HepG2 (cell line): ENCODE results near the gene GNA12. TPM values are rescaled to one million over a fixed set of nuclear protein-coding genes. Genes with fewer than 3 reads are reported as not detected.

Experiments
- ASH2L ChIP-seq: fragments of 300-600, 200-600 bp; sonication (generic); IDR thresholded peaks from 2 replicates; pipeline ENCODE4 v1.7.0; 2017; ENCODE audit warnings: low read depth, mild to moderate bottlenecking, moderate library complexity, mixed read lengths, low read length; ENCODE audit not compliant: insufficient read length
- GMEB2 ChIP-seq: IDR thresholded peaks from 2 replicates; pipeline ENCODE4 v1.6.1; 2016; ENCODE audit warnings: missing biosample characterization, missing genetic modification reagents, low read depth
- HMGXB4 ChIP-seq, 2 experiments: sonication (generic) in 1 of 2; formaldehyde crosslinking in 1 of 2; IDR thresholded peaks; 2 replicates each; pipeline versions ENCODE4 v1.4.0 to v1.6.1; 2018 to 2020; ENCODE audit warnings: missing genetic modification reagents in 2 of 2, borderline replicate concordance in 1 of 2, low read depth in 1 of 2, mild to moderate bottlenecking in 1 of 2, missing biosample characterization in 1 of 2
- KDM5A ChIP-seq: fragments of 200-600 bp; sonication (generic); IDR thresholded peaks from 2 replicates; pipeline ENCODE4 v1.7.0; 2018; ENCODE audit warnings: antibody characterized with exemption, mild to moderate bottlenecking, low read length, borderline replicate concordance
- PBX3 ChIP-seq: sonication (generic); formaldehyde crosslinking; IDR thresholded peaks from 2 replicates; pipeline ENCODE4 v1.8.1; 2023; ENCODE audit warnings: missing genetic modification reagents, inconsistent platforms, borderline replicate concordance
- TRIM22 ChIP-seq: fragments of 450-650 bp; IDR thresholded peaks from 2 replicates; pipeline ENCODE4 v1.6.1; 2017
- ZC3H4 ChIP-seq: sonication (generic); formaldehyde crosslinking; IDR thresholded peaks from 2 replicates; pipeline ENCODE4 v1.4.0; 2020; ENCODE audit warnings: missing genetic modification reagents, borderline replicate concordance
- ZMYM4 ChIP-seq: sonication (generic); formaldehyde crosslinking; IDR thresholded peaks from 2 replicates; pipeline ENCODE4 v1.8.1; 2023; ENCODE audit warnings: mild to moderate bottlenecking, missing genetic modification reagents
- ZNF124 ChIP-seq: sonication (generic); formaldehyde crosslinking; IDR thresholded peaks from 2 replicates; pipeline ENCODE4 v1.4.0; 2020; ENCODE audit warnings: missing genetic modification reagents
- ZNF20 ChIP-seq: sonication (generic); formaldehyde crosslinking; IDR thresholded peaks from 2 replicates; pipeline ENCODE4 v1.4.0; 2020; ENCODE audit warnings: mild to moderate bottlenecking, moderate library complexity, missing genetic modification reagents
- ZNF251 ChIP-seq: sonication (generic); formaldehyde crosslinking; IDR thresholded peaks from 2 replicates; pipeline ENCODE4 v1.9.0; 2021; ENCODE audit warnings: mild to moderate bottlenecking, missing genetic modification reagents
- ZNF281 ChIP-seq: sonication (generic); formaldehyde crosslinking; IDR thresholded peaks from 2 replicates; pipeline ENCODE4 v1.4.0; 2020; ENCODE audit warnings: missing genetic modification reagents, borderline replicate concordance
- ZNF296 ChIP-seq: sonication (generic); formaldehyde crosslinking; conservative IDR thresholded peaks from 2 replicates; pipeline ENCODE4 v1.5.0; 2020; ENCODE audit warnings: mild to moderate bottlenecking, missing genetic modification reagents
- ZNF567 ChIP-seq: sonication (generic); formaldehyde crosslinking; IDR thresholded peaks from 2 replicates; pipeline ENCODE4 v1.8.1; 2023; ENCODE audit warnings: mild to moderate bottlenecking, missing genetic modification reagents, borderline replicate concordance
- ZNF616 ChIP-seq: sonication (generic); formaldehyde crosslinking; IDR thresholded peaks from 2 replicates; pipeline ENCODE4 v1.5.0; 2020; ENCODE audit warnings: low read depth, mild to moderate bottlenecking, missing genetic modification reagents
- ZNF800 ChIP-seq: sonication (generic); formaldehyde crosslinking; IDR thresholded peaks from 2 replicates; pipeline ENCODE4 v1.4.0; 2020; ENCODE audit warnings: missing genetic modification reagents
- polyA plus RNA-seq, 8 experiments: library from polyadenylated mRNA; depleted of rRNA in 3 of 8; stranded (reverse) in 7 of 8; unstranded in 1 of 8; fragments of >200 nt; fragmentation: Illumina TruSeq in 4 of 8; extraction: Trizol in 4 of 8; gene quantifications; 2 replicates each; pipeline versions ENCODE4 v1.2.1 to v1.2.3, GENCODE V29; 2011 to 2016; ENCODE audit warnings: low read depth in 4 of 8, missing spikeins in 1 of 8, mixed read lengths in 1 of 8; ENCODE audit not compliant: insufficient read depth in 1 of 8
- total RNA-seq, 5 experiments: library from RNA; depleted of rRNA; stranded (reverse); fragments of >200 nt; fragmentation: Illumina TruSeq; extraction: Trizol; gene quantifications; 2 replicates each; pipeline ENCODE4 v1.2.3, GENCODE V29; 2016; ENCODE audit warnings: low read depth in 1 of 5

The GNA12 gene
- total and polyA plus RNA-seq, 2 of the 13 experiments (the other 11 are each of a cell fraction or from before 2014, with no cell fraction given), result 16.2 to 50.9 TPM

- TF ChIP-seq GMEB2 (CRISPR knock-in tag) (no peak), ZNF567 (CRISPR knock-in tag) (no peak), ZNF296 (CRISPR knock-in tag) (no peak), ZNF251 (CRISPR knock-in tag) (no peak), KDM5A (no peak), ZMYM4 (CRISPR knock-in tag) (no peak), HMGXB4 (CRISPR knock-in tag; IDR thresholded peaks at IDR 0.05; ENCODE audit: borderline replicate concordance in 1 of 2, low read depth in 1 of 2) (peak; percentile 28 to 54; a peak in 2 of 4 replicates), ZNF281 (CRISPR knock-in tag) (no peak), ZNF20 (CRISPR knock-in tag) (no peak), ZNF616 (no peak), ZNF800 (CRISPR knock-in tag) (no peak), PBX3 (CRISPR knock-in tag) (no peak), ASH2L (peak; percentile 89), ZNF124 (CRISPR knock-in tag) (no peak), ZC3H4 (no peak), TRIM22 (no peak)
These were observed 41.4 kb downstream of the GNA12 start (continued) for GRCh38 chr7:2802504-2803341.
